ENCODE results near the gene ERGIC1. TPM values are rescaled to one million over a fixed set of nuclear protein-coding genes. Genes with fewer than 3 reads are reported as not detected.
A peak's percentile ranks its signal among the peaks of the same experiment; 100 is the strongest.

Gene ERGIC1
- total and polyA plus RNA-seq, 8 donors, result 116 to 229 (median 125) TPM

DNA sequence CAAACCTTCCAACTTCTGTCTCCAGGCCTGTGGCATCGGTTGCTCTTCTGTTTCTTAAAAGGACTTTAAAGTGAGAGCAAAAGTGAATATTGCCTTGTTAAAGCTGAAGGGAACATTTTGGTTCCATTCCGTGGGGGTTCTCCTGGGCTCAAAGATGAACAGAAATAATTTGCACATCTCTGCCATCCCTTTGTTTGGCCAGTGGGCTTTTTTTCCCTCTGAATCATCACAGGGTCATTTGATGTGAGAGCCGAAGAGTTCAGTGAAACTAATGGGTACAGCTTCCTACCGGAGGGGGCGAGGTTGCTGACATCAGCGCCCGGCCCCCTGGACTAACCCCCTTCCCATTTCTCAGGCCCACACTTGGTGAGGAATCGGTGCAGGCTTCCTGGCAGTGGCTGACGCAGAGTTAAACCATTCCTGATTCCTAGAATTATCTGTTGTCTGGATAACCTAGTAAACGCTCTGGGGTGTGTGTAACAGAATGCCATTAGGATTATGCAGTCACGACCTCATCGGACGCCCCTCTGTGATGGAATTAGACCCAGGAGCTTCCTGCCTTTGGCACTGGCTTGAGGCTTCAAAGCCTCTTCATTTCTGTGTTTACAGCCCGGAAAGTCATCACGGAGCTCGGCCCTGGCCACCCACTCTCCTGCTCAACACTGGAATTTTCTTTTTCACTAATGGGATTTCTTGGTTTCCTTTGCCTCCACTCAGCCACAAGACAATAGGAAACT lies 63.6 kb downstream of the ERGIC1 start:
- intact Hi-C loops (cut with DNase I), result no loop called here
- H3K36me3 ChIP-seq, result peaks cover 0 to 56% of the 10 kb centered on the region in 2 donors
- no peaks in the 10 kb centered on the region for H3K9me3 ChIP-seq
- H3K27me3 ChIP-seq, result no peaks in the 10 kb centered on the region
- no peak overlapping the region for H3K4me3 ChIP-seq
- TF ChIP-seq, protein P1, sequence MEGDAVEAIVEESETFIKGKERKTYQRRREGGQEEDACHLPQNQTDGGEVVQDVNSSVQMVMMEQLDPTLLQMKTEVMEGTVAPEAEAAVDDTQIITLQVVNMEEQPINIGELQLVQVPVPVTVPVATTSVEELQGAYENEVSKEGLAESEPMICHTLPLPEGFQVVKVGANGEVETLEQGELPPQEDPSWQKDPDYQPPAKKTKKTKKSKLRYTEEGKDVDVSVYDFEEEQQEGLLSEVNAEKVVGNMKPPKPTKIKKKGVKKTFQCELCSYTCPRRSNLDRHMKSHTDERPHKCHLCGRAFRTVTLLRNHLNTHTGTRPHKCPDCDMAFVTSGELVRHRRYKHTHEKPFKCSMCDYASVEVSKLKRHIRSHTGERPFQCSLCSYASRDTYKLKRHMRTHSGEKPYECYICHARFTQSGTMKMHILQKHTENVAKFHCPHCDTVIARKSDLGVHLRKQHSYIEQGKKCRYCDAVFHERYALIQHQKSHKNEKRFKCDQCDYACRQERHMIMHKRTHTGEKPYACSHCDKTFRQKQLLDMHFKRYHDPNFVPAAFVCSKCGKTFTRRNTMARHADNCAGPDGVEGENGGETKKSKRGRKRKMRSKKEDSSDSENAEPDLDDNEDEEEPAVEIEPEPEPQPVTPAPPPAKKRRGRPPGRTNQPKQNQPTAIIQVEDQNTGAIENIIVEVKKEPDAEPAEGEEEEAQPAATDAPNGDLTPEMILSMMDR (IDR thresholded peaks at IDR 0.05), result no peak
- ATAC-seq (peak; percentile 7), DNase-seq (peak in 1 of 4 donors; percentile 19)
- peaks cover 25 to 43% of the 10 kb centered on the region in 2 donors for H3K4me1 ChIP-seq
- peak overlapping the region; percentile 68 to 87 for H3K27ac ChIP-seq

DNA sequence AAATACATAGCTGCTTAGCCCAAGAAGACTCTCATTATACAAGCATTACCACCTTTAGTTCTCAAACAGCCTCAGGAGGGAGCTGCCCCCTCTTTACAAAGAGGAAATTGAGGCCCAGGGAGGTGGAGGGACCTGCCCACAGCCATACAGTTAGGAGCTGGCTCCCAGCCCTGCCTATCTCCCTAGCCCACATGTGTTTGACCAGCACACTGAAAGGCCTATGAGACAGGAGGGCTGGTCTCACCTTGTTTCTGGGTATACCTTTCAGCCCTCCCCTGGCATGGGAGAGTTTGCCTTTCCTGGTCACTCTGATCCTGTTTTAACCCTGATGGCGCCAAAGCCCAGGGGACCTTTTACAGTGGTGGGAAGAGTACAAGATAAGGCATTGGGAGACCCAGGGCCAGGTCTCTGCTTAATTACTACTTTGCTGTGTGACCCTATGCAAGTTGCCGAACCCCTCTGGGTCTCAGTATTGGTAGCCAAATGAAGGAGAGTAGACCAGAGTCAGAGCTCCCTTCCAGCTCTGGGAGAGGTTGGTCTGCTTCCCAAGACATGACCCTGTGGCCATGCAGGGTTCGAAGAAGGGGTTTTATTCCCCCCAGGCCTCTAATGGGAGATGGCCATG lies 64.3 kb downstream of the ERGIC1 start:
- TF ChIP-seq, protein P1 (IDR thresholded peaks at IDR 0.05), result no peak
- Histone ChIP-seq H3K27ac (peak overlapping the region; percentile 68 to 87), H3K36me3 (peaks cover 0 to 56% of the 10 kb centered on the region in 2 donors), H3K4me1 (peaks cover 29 to 49% of the 10 kb centered on the region in 2 donors), H3K9me3 (no peaks in the 10 kb centered on the region), H3K4me3 (no peak overlapping the region), H3K27me3 (no peaks in the 10 kb centered on the region)
- intact Hi-C loops (cut with DNase I), result no loop called here
- no peak for ATAC-seq
- no peak for DNase-seq

DNA sequence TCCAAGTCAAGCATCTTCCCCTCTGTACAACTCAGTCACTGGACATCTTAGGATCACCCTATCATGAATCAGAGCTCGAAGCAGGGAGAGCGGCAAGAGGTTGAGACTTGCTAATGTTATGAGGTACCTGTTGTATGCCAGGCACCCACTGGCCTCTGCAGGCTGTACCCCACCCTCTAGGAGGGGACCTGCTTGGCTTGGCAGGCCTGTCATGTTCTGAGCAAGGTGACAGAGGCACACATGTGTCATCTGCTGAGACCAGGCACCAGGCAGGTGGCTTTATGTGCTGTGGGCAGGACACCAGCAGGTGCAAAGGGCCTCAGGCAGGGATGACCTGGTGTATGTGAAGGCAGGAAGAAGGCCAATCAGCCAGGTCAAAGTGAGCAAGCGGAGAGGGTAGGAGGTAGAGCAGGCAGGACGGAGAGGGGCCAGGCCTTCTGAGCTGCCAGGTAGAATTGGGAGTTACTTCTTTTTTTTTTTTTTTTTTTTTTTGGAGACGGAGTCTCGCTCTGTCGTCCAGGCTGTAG lies 64.9 kb downstream of the ERGIC1 start:
- DNase-seq (peak in 1 of 4 donors; percentile 27), ATAC-seq (no peak)
- peaks cover 0 to 56% of the 10 kb centered on the region in 2 donors for H3K36me3 ChIP-seq
- H3K4me1 ChIP-seq, result peaks cover 33 to 55% of the 10 kb centered on the region in 2 donors
- peak overlapping the region; percentile 68 to 87 for H3K27ac ChIP-seq
- TF ChIP-seq, protein P1 (IDR thresholded peaks at IDR 0.05), result no peak
- no peaks in the 10 kb centered on the region for H3K9me3 ChIP-seq
- intact Hi-C loops (cut with DNase I), result no loop called here
- no peaks in the 10 kb centered on the region for H3K27me3 ChIP-seq
- no peak overlapping the region for H3K4me3 ChIP-seq

DNA sequence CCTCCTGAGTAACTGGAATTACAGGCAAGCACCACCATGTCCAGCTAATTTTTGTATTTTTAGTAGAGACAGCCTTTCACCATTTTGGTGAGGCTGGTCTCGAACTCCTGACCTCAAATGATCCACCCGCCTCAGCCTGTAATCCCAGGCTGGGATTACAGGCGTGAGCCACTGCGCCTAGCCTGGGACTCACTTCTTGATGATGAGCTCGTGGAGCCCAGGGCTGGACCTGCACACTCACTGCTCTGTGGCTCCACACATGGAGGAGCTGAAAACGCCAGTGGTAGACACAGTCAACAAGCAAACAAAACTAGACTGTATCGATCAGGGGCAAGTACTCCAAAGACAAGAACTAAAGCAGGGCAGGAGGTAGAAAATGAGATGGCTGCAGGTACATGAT lies 65.4 kb downstream of the ERGIC1 start:
- intact Hi-C loops (cut with DNase I), result no loop called here
- H3K4me1 ChIP-seq, result peaks cover 38 to 60% of the 10 kb centered on the region in 2 donors
- peaks cover 0 to 56% of the 10 kb centered on the region in 2 donors for H3K36me3 ChIP-seq
- peak overlapping the region in 1 of 2 donors; percentile 87 for H3K27ac ChIP-seq
- TF ChIP-seq, protein P1 (IDR thresholded peaks at IDR 0.05), result no peak
- H3K27me3 ChIP-seq, result no peaks in the 10 kb centered on the region
- H3K9me3 ChIP-seq, result no peaks in the 10 kb centered on the region
- DNase-seq, result peak in 1 of 4 donors; percentile 20
- no peak for ATAC-seq
- H3K4me3 ChIP-seq, result no peak overlapping the region

Measured in left lung (tissue), 10 donors.